CD4-positive, CD25-positive, alpha-beta regulatory T cell (primary cell): ENCODE measurements around the gene TPT1. TPM values are rescaled to one million over a fixed set of nuclear protein-coding genes. Genes with fewer than 3 reads are reported as not detected.
A peak's percentile ranks its signal among the peaks of the same experiment; 100 is the strongest.
"Not testable (repeated sequence)": the region's sequence is repeated elsewhere in the genome, so short reads cannot be mapped to it uniquely, and the experiment has no call there.

Experiments
- ATAC-seq, 2 donors: fragments of 150-1000 bp; cut with Tn5 transposase; one replicate each; pipeline ENCODE4 v1.10.0; 2021; ENCODE audit warnings: low read depth in 2 of 2, moderate number of reproducible peaks in 2 of 2, moderate library complexity in 1 of 2
- DNase-seq, 3 donors: peaks; one replicate each; pipeline versions ENCODE4 v3.0.0 to v3.0.0-alpha.2; 2012 to 2022; ENCODE audit warnings: mixed read lengths in 1 of 3
- H3K27ac ChIP-seq: one replicate; pipeline ENCODE4 v1.7.0; 2013; ENCODE audit warnings: mild to moderate bottlenecking, low read length; ENCODE audit not compliant: insufficient read depth, poor library complexity, severe bottlenecking
- H3K27me3 ChIP-seq: one replicate; pipeline ENCODE4 v1.7.0; 2013; ENCODE audit warnings: low read length; ENCODE audit not compliant: control insufficient read depth, insufficient read depth
- H3K36me3 ChIP-seq: one replicate; pipeline ENCODE4 v1.7.0; 2013; ENCODE audit warnings: mild to moderate bottlenecking, low read length, moderate library complexity; ENCODE audit not compliant: control insufficient read depth, insufficient read depth
- H3K4me1 ChIP-seq: 2 replicates; pipeline ENCODE4 v1.7.0; 2013; ENCODE audit warnings: mild to moderate bottlenecking, low read length; ENCODE audit not compliant: insufficient read depth, control insufficient read depth, poor library complexity, severe bottlenecking
- H3K4me3 ChIP-seq: one replicate; pipeline ENCODE4 v1.7.0; 2013; ENCODE audit warnings: low read depth, mild to moderate bottlenecking, low read length, moderate library complexity
- H3K9me3 ChIP-seq, 2 experiments: 1 replicate in 1 of 2; 2 replicates in 1 of 2; pipeline ENCODE4 v1.7.0; 2013; ENCODE audit warnings: low read length in 2 of 2, mild to moderate bottlenecking in 1 of 2, moderate library complexity in 1 of 2; ENCODE audit not compliant: control insufficient read depth in 2 of 2
- H3K27ac Mint-ChIP-seq, 3 donors: one replicate each; pipeline ENCODE4 v1.8.0; 2020 to 2022; ENCODE audit warnings: mild to moderate bottlenecking in 3 of 3, mixed read lengths in 3 of 3, moderate library complexity in 2 of 3
- H3K27me3 Mint-ChIP-seq: one replicate; pipeline ENCODE4 v1.8.0; 2022; ENCODE audit warnings: mild to moderate bottlenecking, mixed read lengths
- H3K36me3 Mint-ChIP-seq: one replicate; pipeline ENCODE4 v1.8.0; 2020; ENCODE audit warnings: mixed read lengths
- H3K4me1 Mint-ChIP-seq, 4 donors: one replicate each; pipeline ENCODE4 v1.8.0; 2020 to 2022; ENCODE audit warnings: mixed read lengths in 4 of 4, mild to moderate bottlenecking in 1 of 4
- H3K4me3 Mint-ChIP-seq, 4 donors: one replicate each; pipeline ENCODE4 v1.8.0; 2020 to 2022; ENCODE audit warnings: mild to moderate bottlenecking in 4 of 4, mixed read lengths in 4 of 4, moderate library complexity in 3 of 4
- H3K9me3 Mint-ChIP-seq, 7 donors: one replicate each; pipeline ENCODE4 v1.8.0; 2020 to 2022; ENCODE audit warnings: mixed read lengths in 7 of 7, mild to moderate bottlenecking in 3 of 7, moderate library complexity in 2 of 7
- polyA plus RNA-seq, 4 donors: library from polyadenylated mRNA; unstranded; fragments of 300-500 nt; fragmentation: Illumina TruSeq; gene quantifications; one replicate each; pipeline ENCODE4 v1.2.3, GENCODE V29; 2021
- total RNA-seq: library from RNA; stranded (reverse); gene quantifications from one replicate; pipeline ENCODE4 v1.2.3, GENCODE V29; 2022

TPT1 gene
- total and polyA plus RNA-seq, 5 donors from 2014 or later: 2,708 to 5,591 (median 4,071) TPM

GRCh38 chr13:45350152-45350551 is 9.2 kb upstream of the TPT1 start:
- H3K9me3 ChIP-seq: no peaks in the 10 kb centered on the region
- Mint-ChIP-seq H3K27ac (no peak overlapping the region), H3K4me3 (no peak overlapping the region), H3K36me3 (peaks cover 27% of the 10 kb centered on the region), H3K27me3 (no peaks in the 10 kb centered on the region), H3K4me1 (peaks cover 7 to 16% (median 11%) of the 10 kb centered on the region in 4 donors), H3K9me3 (no peaks in the 10 kb centered on the region)
- no peak overlapping the region for H3K4me3 ChIP-seq
- no peak overlapping the region for H3K27ac ChIP-seq
- peaks cover 41% of the 10 kb centered on the region for H3K36me3 ChIP-seq
- no peaks in the 10 kb centered on the region for H3K27me3 ChIP-seq
- ATAC-seq: no peak
- DNase-seq: no peak
- no peaks in the 10 kb centered on the region for H3K4me1 ChIP-seq

GRCh38 chr13:45349438-45349837 is 8.5 kb upstream of the TPT1 start:
- Mint-ChIP-seq H3K36me3 (peaks cover 29% of the 10 kb centered on the region), H3K9me3 (no peaks in the 10 kb centered on the region), H3K4me3 (no peak overlapping the region), H3K27me3 (no peaks in the 10 kb centered on the region), H3K27ac (peak overlapping the region in 2 of 3 donors; percentile 51 to 90), H3K4me1 (peaks cover 9 to 18% (median 13%) of the 10 kb centered on the region in 4 donors)
- Histone ChIP-seq H3K27me3 (no peaks in the 10 kb centered on the region), H3K27ac (no peak overlapping the region), H3K4me1 (no peaks in the 10 kb centered on the region), H3K4me3 (no peak overlapping the region), H3K36me3 (peaks cover 47% of the 10 kb centered on the region), H3K9me3 (no peaks in the 10 kb centered on the region)
- ATAC-seq (no peak), DNase-seq (no peak)

- Mint-ChIP-seq H3K27me3 (peaks cover 18% of the 10 kb centered on the region), H3K36me3 (peaks cover 29% of the 10 kb centered on the region), H3K4me3 (peak overlapping the region in 1 of 4 donors; percentile 70), H3K4me1 (peaks cover 17 to 43% (median 27%) of the 10 kb centered on the region in 4 donors), H3K27ac (peak overlapping the region in 1 of 3 donors; percentile 63)
- not testable (repeated sequence) for H3K4me3 ChIP-seq, H3K9me3 Mint-ChIP-seq, ATAC-seq, DNase-seq, H3K27me3 ChIP-seq, H3K27ac ChIP-seq, H3K9me3 ChIP-seq
- Histone ChIP-seq H3K36me3 (peaks cover 29% of the 10 kb centered on the region), H3K4me1 (peaks cover 31% of the 10 kb centered on the region)
Observed at GRCh38 chr13:45344064-45344463, 3.1 kb upstream of the TPT1 start.

GRCh38 chr13:45343102-45343501 is 2.1 kb upstream of the TPT1 start:
- H3K27ac ChIP-seq, H3K27me3 ChIP-seq, H3K4me3 ChIP-seq, ATAC-seq, H3K9me3 ChIP-seq, H3K9me3 Mint-ChIP-seq, DNase-seq: not testable (repeated sequence)
- Histone ChIP-seq H3K4me1 (peaks cover 40% of the 10 kb centered on the region), H3K36me3 (peaks cover 35% of the 10 kb centered on the region)
- Mint-ChIP-seq H3K27me3 (peaks cover 18% of the 10 kb centered on the region), H3K36me3 (peaks cover 37% of the 10 kb centered on the region), H3K4me3 (peak overlapping the region in 3 of 4 donors; percentile 46 to 97 (median 72)), H3K4me1 (peaks cover 17 to 52% (median 35%) of the 10 kb centered on the region in 4 donors), H3K27ac (peak overlapping the region in 1 of 3 donors; percentile 63)

- H3K9me3 ChIP-seq, H3K9me3 Mint-ChIP-seq, DNase-seq, ATAC-seq, H3K27me3 ChIP-seq, H3K27ac ChIP-seq: not testable (repeated sequence)
- H3K36me3 Mint-ChIP-seq: peaks cover 33% of the 10 kb centered on the region
- peaks cover 17 to 56% (median 37%) of the 10 kb centered on the region in 4 donors for H3K4me1 Mint-ChIP-seq
- H3K27ac Mint-ChIP-seq: peak overlapping the region in 2 of 3 donors; percentile 69 to 99
- H3K27me3 Mint-ChIP-seq: peaks cover 18% of the 10 kb centered on the region
- Histone ChIP-seq H3K4me3 (peak overlapping the region; percentile 92), H3K4me1 (peaks cover 44% of the 10 kb centered on the region), H3K36me3 (peaks cover 36% of the 10 kb centered on the region)
- H3K4me3 Mint-ChIP-seq: peak overlapping the region in 3 of 4 donors; percentile 46 to 97 (median 93)
Observed at GRCh38 chr13:45342668-45343067, 1.7 kb upstream of the TPT1 start.

- peaks cover 39% of the 10 kb centered on the region for H3K36me3 ChIP-seq
- no peak for ATAC-seq
- Mint-ChIP-seq H3K4me1 (peaks cover 19 to 59% (median 39%) of the 10 kb centered on the region in 4 donors), H3K9me3 (peaks cover 0 to 2% (median 0%) of the 10 kb centered on the region in 7 donors), H3K27me3 (peaks cover 18% of the 10 kb centered on the region), H3K4me3 (peak overlapping the region; percentile 93 to 100 (median 98)), H3K27ac (peak overlapping the region; percentile 98 to 99 (median 99)), H3K36me3 (peaks cover 32% of the 10 kb centered on the region)
- peaks cover 47% of the 10 kb centered on the region for H3K4me1 ChIP-seq
- H3K9me3 ChIP-seq: no peaks in the 10 kb centered on the region
- H3K4me3 ChIP-seq: peak overlapping the region; percentile 92
- no peaks in the 10 kb centered on the region for H3K27me3 ChIP-seq
- peak overlapping the region; percentile 100 for H3K27ac ChIP-seq
- DNase-seq: no peak
Observed at GRCh38 chr13:45341799-45342500, 967 bp upstream of the TPT1 start.

- Histone ChIP-seq H3K36me3 (peaks cover 49% of the 10 kb centered on the region), H3K4me1 (peaks cover 60% of the 10 kb centered on the region), H3K9me3 (no peaks in the 10 kb centered on the region), H3K4me3 (peak overlapping the region; percentile 93), H3K27me3 (no peaks in the 10 kb centered on the region), H3K27ac (peak overlapping the region; percentile 100)
- H3K27me3 Mint-ChIP-seq: peaks cover 18% of the 10 kb centered on the region
- peak overlapping the region; percentile 93 to 100 (median 98) for H3K4me3 Mint-ChIP-seq
- H3K4me1 Mint-ChIP-seq: peaks cover 32 to 74% (median 51%) of the 10 kb centered on the region in 4 donors
- peaks cover 0 to 2% (median 0%) of the 10 kb centered on the region in 7 donors for H3K9me3 Mint-ChIP-seq
- H3K27ac Mint-ChIP-seq: peak overlapping the region; percentile 99 to 100 (median 99)
- H3K36me3 Mint-ChIP-seq: peaks cover 45% of the 10 kb centered on the region
- DNase-seq: peak; percentile 73 to 91 (median 81)
- peak; percentile 39 for ATAC-seq
Observed at GRCh38 chr13:45340422-45341033, 455 bp downstream of the TPT1 start.
